Measurements from ENCODE around the gene PRKCB.

DNA sequence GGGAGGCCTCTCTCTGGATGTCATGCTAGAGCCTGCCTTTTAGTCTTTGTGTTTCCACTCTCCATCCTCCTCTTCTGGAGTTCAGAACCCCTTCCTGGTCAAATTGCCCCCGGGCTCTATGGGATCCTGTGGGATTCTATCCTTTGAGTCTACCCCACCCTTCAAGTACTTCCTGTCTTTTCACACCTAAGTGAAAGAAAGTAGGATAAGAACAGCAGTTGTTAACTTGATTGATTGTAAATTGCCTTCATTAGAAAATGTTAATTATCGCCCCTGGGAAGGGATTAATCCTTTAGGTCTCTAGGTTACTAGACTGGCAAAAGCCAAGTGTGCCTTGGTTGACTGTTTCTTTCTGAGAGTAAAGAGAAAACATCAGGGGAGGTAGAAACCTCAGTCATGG is 30.1 kb downstream of the PRKCB start:
- TF ChIP-seq, protein P1, sequence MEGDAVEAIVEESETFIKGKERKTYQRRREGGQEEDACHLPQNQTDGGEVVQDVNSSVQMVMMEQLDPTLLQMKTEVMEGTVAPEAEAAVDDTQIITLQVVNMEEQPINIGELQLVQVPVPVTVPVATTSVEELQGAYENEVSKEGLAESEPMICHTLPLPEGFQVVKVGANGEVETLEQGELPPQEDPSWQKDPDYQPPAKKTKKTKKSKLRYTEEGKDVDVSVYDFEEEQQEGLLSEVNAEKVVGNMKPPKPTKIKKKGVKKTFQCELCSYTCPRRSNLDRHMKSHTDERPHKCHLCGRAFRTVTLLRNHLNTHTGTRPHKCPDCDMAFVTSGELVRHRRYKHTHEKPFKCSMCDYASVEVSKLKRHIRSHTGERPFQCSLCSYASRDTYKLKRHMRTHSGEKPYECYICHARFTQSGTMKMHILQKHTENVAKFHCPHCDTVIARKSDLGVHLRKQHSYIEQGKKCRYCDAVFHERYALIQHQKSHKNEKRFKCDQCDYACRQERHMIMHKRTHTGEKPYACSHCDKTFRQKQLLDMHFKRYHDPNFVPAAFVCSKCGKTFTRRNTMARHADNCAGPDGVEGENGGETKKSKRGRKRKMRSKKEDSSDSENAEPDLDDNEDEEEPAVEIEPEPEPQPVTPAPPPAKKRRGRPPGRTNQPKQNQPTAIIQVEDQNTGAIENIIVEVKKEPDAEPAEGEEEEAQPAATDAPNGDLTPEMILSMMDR (IDR thresholded peaks at IDR 0.05; ENCODE audit: low read depth, low read length): no peak
- TF ChIP-seq POLR2A (IDR thresholded peaks at IDR 0.05; ENCODE audit: extremely low read depth, insufficient read length): no peak

Data from NB4 (cell line).